HT1080 (cell line): Measurements from ENCODE around the gene TEX51. TPM values are rescaled to one million over a fixed set of nuclear protein-coding genes. Genes with fewer than 3 reads are reported as not detected.

Source experiments
- DNase-seq: peaks from one replicate; pipeline ENCODE4 v3.0.0-alpha.2; 2015; ENCODE audit warnings: low read depth
- total RNA-seq: library from RNA; depleted of rRNA; stranded (reverse); fragments of >200 nt; shearing (Covaris generic); gene quantifications from 2 replicates; pipeline ENCODE4 v1.2.3, GENCODE V29; 2014; rRNA removed

The TEX51 gene
- total RNA-seq, 1 experiment from 2014 or later, result not detected

GRCh38 chr2:126950504-126950903 is 51.8 kb downstream of the TEX51 start:
- no peak for DNase-seq

Other genes with a start within 250 kb of the TEX51 start
- gene GYPC, start 242.7 kb upstream of the TEX51 start, total RNA-seq, result not detected in 2 replicates
- 68.0 and 68.8 TPM in 2 replicates for gene BIN1, start 208.3 kb downstream of the TEX51 start, total RNA-seq